Spleen (tissue), 11 donors: ENCODE data around the gene C19orf25. TPM values are rescaled to one million over a fixed set of nuclear protein-coding genes. Genes with fewer than 3 reads are reported as not detected.

Source experiments
- DNase-seq: peaks from one replicate; pipeline ENCODE4 v3.0.0-alpha.2; 2020
- H3K27ac ChIP-seq, 8 donors: fragments of 200-600 bp; sonication (generic) in 7 of 8; 1 replicate in 4 of 8; 2 replicates in 4 of 8; pipeline versions ENCODE4 v1.5.0 to v1.8.0; 2016 to 2021; ENCODE audit warnings: inconsistent platforms in 4 of 8, mild to moderate bottlenecking in 4 of 8, moderate library complexity in 1 of 8
- H3K27me3 ChIP-seq, 7 donors: fragments of 200-600 bp; sonication (generic) in 6 of 7; replicated peaks in 1 of 7; 1 replicate in 4 of 7; 2 replicates in 3 of 7; pipeline versions ENCODE4 v1.5.0 to v1.8.0; 2016 to 2021; ENCODE audit warnings: inconsistent platforms in 3 of 7, mild to moderate bottlenecking in 1 of 7
- H3K36me3 ChIP-seq, 6 donors: fragments of 200-600 bp; sonication (generic) in 5 of 6; 1 replicate in 4 of 6; 2 replicates in 2 of 6; pipeline versions ENCODE4 v1.5.0 to v1.8.0; 2016 to 2021; ENCODE audit warnings: inconsistent platforms in 2 of 6
- H3K4me1 ChIP-seq, 6 donors: fragments of 200-600 bp; sonication (generic) in 5 of 6; 1 replicate in 3 of 6; 2 replicates in 3 of 6; pipeline versions ENCODE4 v1.5.0 to v1.8.0; 2016 to 2021; ENCODE audit warnings: inconsistent platforms in 3 of 6
- H3K4me3 ChIP-seq, 8 donors: fragments of 200-600 bp; sonication (generic) in 7 of 8; 1 replicate in 4 of 8; 2 replicates in 4 of 8; pipeline versions ENCODE4 v1.5.0 to v1.8.0; 2016 to 2021; ENCODE audit warnings: inconsistent platforms in 4 of 8, mild to moderate bottlenecking in 4 of 8, moderate library complexity in 2 of 8
- H3K9me3 ChIP-seq, 8 donors: fragments of 200-600 bp; sonication (generic) in 7 of 8; 1 replicate in 4 of 8; 2 replicates in 4 of 8; pipeline versions ENCODE4 v1.5.0 to v1.8.0; 2016 to 2021; ENCODE audit warnings: inconsistent platforms in 4 of 8
- POLR2A ChIP-seq, 3 donors: fragments of 450-650 bp; IDR thresholded peaks; one replicate each; pipeline ENCODE4 v1.5.1; 2017; ENCODE audit warnings: antibody characterized with exemption in 3 of 3, mild to moderate bottlenecking in 1 of 3
- POLR2AphosphoS5 ChIP-seq, 3 donors: sonication (generic); formaldehyde crosslinking; IDR thresholded peaks; one replicate each; pipeline ENCODE4 v1.5.1; 2017; ENCODE audit warnings: antibody characterized with exemption in 3 of 3
- WGBS, 5 donors: extraction: QIAGEN DNeasy Blood & Tissue Kit in 3 of 5; methylation state at CpG; one replicate each; pipeline versions ENCODE4 v1.1.5 to v1.1.7; 2013 to 2018; 5-methylcytosine and 5-hydroxymethylcytosine counted together
- intact Hi-C: fragments of 100-400 bp; cut with DNase I; formaldehyde crosslinking; loops from one replicate; pipeline ENCODE4 v1.15.0; 2023; ENCODE audit warnings: low total_unique reads
- polyA plus RNA-seq, 3 donors: library from polyadenylated mRNA; stranded (reverse); fragments of 200-250 nt; gene quantifications; one replicate each; pipeline ENCODE4 v1.2.1, GENCODE V29; 2013
- total RNA-seq, 7 donors: library from RNA; depleted of rRNA in 3 of 7; stranded (reverse); fragments of >200 nt in 3 of 7; fragmentation: NEBNext Ultra II Directional in 4 of 7; extraction: Animal tissue kit (Norgen Biotek cat#: 25700) in 4 of 7; gene quantifications; one replicate each; pipeline versions ENCODE4 v1.1.0 to v1.2.1, GENCODE V29; 2016 to 2021
- TF ChIP-seq, protein P1 (sequence below), 11 experiments: fragments of 200-600 bp in 7 of 11; fragments of 450-650 bp in 4 of 11; sonication (generic) in 4 of 11; IDR thresholded peaks in 8 of 11; conservative IDR thresholded peaks in 3 of 11; 1 replicate in 7 of 11; 2 replicates in 4 of 11; pipeline versions ENCODE4 v1.4.0 to v1.8.0; 2016 to 2021; ENCODE audit warnings: antibody characterized with exemption in 11 of 11, inconsistent platforms in 4 of 11, mild to moderate bottlenecking in 1 of 11
- donor health status: healthy with polysubstance abuse.
- donor health status: DM: no; HTN: no; CAD: no; lungs with moderate emphysema.
- donor health status: DM: no; HTN: no; CAD: no.
- donor health status: Bipolar disorder and iron deficiency.
- donor health status: healthy.
- donor health status: DM: no; HTN: no; CAD: no.
- donor health status: DM: yes; HTN: yes; CAD: no.

The C19orf25 gene
- total and polyA plus RNA-seq, 10 donors, result 24.7 to 56.6 (median 39.5) TPM

- intact Hi-C loops, result no loop called here
- Histone ChIP-seq H3K4me3 (no peak overlapping the region), H3K27ac (no peak overlapping the region), H3K27me3 (peaks cover 0 to 35% (median 0%) of the 10 kb centered on the region in 7 donors), H3K36me3 (no peaks in the 10 kb centered on the region), H3K9me3 (no peaks in the 10 kb centered on the region), H3K4me1 (peaks cover 6 to 34% (median 19%) of the 10 kb centered on the region in 6 donors)
- TF ChIP-seq, protein P1, sequence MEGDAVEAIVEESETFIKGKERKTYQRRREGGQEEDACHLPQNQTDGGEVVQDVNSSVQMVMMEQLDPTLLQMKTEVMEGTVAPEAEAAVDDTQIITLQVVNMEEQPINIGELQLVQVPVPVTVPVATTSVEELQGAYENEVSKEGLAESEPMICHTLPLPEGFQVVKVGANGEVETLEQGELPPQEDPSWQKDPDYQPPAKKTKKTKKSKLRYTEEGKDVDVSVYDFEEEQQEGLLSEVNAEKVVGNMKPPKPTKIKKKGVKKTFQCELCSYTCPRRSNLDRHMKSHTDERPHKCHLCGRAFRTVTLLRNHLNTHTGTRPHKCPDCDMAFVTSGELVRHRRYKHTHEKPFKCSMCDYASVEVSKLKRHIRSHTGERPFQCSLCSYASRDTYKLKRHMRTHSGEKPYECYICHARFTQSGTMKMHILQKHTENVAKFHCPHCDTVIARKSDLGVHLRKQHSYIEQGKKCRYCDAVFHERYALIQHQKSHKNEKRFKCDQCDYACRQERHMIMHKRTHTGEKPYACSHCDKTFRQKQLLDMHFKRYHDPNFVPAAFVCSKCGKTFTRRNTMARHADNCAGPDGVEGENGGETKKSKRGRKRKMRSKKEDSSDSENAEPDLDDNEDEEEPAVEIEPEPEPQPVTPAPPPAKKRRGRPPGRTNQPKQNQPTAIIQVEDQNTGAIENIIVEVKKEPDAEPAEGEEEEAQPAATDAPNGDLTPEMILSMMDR (IDR thresholded peaks at IDR 0.05 in 8 of 11, conservative IDR thresholded peaks at IDR 0.05 in 3 of 11), result no peak
- TF ChIP-seq POLR2AphosphoS5 (IDR thresholded peaks at IDR 0.05) (no peak), POLR2A (IDR thresholded peaks at IDR 0.05) (no peak)
- DNase-seq, result peak; percentile 78
- 87 to 88% (median 88%) methylated on average over 31 to 40 of the region's 40 CpGs for WGBS, 5 donors
Observed at GRCh38 chr19:1487576-1488281, 8.7 kb upstream of the C19orf25 start.

GRCh38 chr19:1486720-1487575 is 7.9 kb upstream of the C19orf25 start:
- peak; percentile 66 for DNase-seq

DNA sequence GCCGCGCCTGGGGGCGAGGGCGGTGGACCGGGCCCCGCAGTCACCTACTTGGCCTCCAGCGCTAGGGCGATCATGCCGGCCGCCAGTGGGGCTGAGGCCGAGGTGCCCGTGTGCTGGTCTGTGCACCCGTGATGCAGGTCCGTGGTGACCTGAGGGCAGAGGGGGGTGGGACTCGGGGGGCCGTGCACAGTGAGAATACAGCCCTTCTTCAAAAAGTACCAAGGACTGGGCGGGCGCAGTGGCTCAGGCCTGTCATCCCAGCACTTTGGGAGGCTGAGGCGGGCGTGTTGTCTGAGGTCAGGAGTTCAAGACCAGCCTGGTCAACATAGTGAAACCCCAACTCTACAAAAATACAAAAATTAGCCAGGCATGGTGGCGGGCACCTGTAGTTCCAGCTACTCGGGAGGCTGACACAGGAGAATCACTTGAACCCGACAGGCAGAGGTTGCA is 5.0 kb upstream of the C19orf25 start:
- H3K36me3 ChIP-seq, result no peaks in the 10 kb centered on the region
- TF ChIP-seq POLR2AphosphoS5 (IDR thresholded peaks at IDR 0.05) (no peak), POLR2A (IDR thresholded peaks at IDR 0.05) (no peak)
- TF ChIP-seq, protein P1 (IDR thresholded peaks at IDR 0.05 in 8 of 11, conservative IDR thresholded peaks at IDR 0.05 in 3 of 11), result no peak

More at GRCh38 chr19:1486720-1487575, 7.9 kb upstream of the C19orf25 start:
- Histone ChIP-seq H3K4me3 (no peak overlapping the region), H3K9me3 (no peaks in the 10 kb centered on the region), H3K27ac (no peak overlapping the region), H3K4me1 (peaks cover 6 to 27% (median 19%) of the 10 kb centered on the region in 6 donors), H3K27me3 (peaks cover 0 to 27% (median 0%) of the 10 kb centered on the region in 7 donors), H3K36me3 (no peaks in the 10 kb centered on the region)
- no peak for TF ChIP-seq POLR2A (IDR thresholded peaks at IDR 0.05)
- no peak for TF ChIP-seq POLR2AphosphoS5 (IDR thresholded peaks at IDR 0.05)
- TF ChIP-seq, protein P1 (IDR thresholded peaks at IDR 0.05 in 8 of 11, conservative IDR thresholded peaks at IDR 0.05 in 3 of 11), result no peak
- intact Hi-C loops, result no loop called here
- WGBS, 5 donors, result 92 to 95% (median 94%) methylated on average over 26 to 56 of the region's 56 CpGs

More for the DNA sequence above, 5.0 kb upstream of the C19orf25 start:
- Histone ChIP-seq H3K9me3 (no peaks in the 10 kb centered on the region), H3K4me1 (peaks cover 0 to 17% (median 6%) of the 10 kb centered on the region in 6 donors), H3K27ac (no peak overlapping the region), H3K4me3 (no peak overlapping the region), H3K27me3 (peaks cover 0 to under 1% (median 0%) of the 10 kb centered on the region in 7 donors)
- 88 to 95% (median 93%) methylated on average over 17 to 23 of the region's 23 CpGs for WGBS, 5 donors
- intact Hi-C loops, result no loop called here
- DNase-seq, result no peak
